Measurements from ENCODE around the gene LRRC45.

LRRC45 gene

DNA sequence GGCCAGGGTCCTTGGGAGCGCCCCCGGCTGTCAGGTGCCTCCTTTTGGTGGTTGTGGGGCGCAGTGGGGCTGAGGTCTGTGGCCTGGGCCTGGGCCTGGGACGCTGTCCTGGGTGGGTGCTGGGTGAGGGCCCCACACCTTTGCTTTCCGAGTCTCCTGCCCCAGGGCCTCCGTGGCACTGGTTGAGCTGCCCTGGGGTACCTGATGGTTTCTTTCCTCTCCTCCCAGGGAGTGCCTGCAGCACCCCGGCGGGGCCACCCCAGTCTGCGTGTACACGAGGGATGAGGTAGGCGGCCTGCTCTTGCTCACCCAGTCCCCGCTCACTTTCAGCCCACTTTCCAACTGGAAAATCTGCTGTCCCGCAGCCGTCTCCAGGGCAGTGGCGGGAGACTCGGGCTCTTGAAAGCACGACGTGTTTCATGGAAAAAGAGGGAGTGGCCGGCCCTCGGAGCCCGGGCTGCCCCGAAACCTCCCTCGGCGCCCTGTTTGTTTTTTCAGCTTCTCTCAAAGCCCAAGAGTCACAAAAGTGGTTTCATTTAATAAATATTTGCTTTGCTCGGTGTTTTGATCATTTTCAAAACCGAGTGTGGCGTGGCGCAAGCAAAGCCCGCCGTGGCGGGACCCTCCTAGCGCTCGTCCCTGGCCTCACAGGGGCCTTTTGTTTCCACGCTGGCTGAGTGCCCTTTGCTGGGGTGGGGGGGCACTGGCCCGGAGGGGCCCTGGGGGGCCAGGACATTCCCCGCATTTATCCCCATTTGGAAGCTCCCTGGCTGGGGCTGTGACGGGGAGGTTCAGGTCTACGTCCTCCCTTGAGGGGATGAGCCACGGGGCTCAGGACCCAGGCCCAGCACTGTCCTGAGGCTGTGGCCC is 28.3 kb upstream of the LRRC45 start:
- Histone ChIP-seq H3K27ac (ENCODE audit: low read depth in 2 of 2, low read length in 2 of 2) (no peak overlapping the region), H3K9me3 (ENCODE audit: control insufficient read depth in 2 of 2, low read length in 2 of 2) (no peaks in the 10 kb centered on the region), H3K9ac (ENCODE audit: low read depth in 1 of 2, low read length in 2 of 2) (no peak overlapping the region), H3K27me3 (ENCODE audit: control insufficient read depth in 2 of 2, insufficient read depth in 2 of 2, low read length in 2 of 2) (no peaks in the 10 kb centered on the region), H3K36me3 (ENCODE audit: control insufficient read depth in 2 of 2, insufficient read depth in 2 of 2, low read length in 2 of 2) (peaks cover 0 to 2% of the 10 kb centered on the region in 2 donors), H3K4me3 (ENCODE audit: low read length in 2 of 2) (no peak overlapping the region), H3K4me1 (ENCODE audit: control insufficient read depth in 2 of 2, insufficient read depth in 2 of 2, low read length in 2 of 2) (peaks cover 18% of the 10 kb centered on the region in 2 donors)

DNA sequence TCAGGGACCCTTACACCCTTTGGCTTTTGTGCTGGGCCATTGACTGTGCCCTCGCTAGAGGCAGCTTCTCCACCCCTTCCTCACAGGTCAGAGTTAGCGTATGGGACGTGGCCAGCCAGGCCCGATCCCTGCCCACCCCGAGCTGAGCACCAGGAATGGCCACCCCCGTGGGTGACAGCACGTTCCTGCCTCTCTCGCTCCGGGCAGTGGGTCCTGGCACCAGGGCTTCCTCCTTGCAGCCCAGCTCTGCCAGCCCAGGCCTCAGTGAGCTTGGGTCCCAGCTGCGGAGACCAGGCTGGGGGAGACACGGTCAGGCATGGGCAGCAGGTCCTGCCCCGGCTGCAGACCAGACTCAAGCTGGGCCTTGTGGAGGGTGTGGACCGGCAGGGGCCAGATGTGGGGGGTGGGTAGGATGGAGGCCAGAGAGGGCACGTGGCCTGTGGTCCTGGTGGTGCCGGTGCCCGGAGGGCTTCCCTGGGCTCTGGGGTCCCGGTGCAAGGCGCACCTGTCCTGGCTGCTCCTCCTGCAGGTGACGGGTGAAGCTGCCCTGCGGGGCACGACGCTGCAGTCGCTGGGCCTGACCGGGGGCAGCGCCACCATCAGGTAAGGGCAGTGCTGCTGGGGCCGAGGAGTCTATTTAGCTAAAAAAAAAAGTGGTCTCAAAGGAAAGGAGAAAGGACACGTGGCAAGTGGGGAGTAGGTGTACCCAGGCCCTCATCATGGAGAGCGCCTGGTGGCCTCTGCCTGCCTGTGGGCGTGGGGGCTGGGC is 27.5 kb upstream of the LRRC45 start:
- Histone ChIP-seq H3K27ac (ENCODE audit: low read depth in 2 of 2, low read length in 2 of 2) (no peak overlapping the region), H3K4me1 (ENCODE audit: control insufficient read depth in 2 of 2, insufficient read depth in 2 of 2, low read length in 2 of 2) (peaks cover 17 to 18% of the 10 kb centered on the region in 2 donors), H3K9ac (ENCODE audit: low read depth in 1 of 2, low read length in 2 of 2) (no peak overlapping the region)

DNA sequence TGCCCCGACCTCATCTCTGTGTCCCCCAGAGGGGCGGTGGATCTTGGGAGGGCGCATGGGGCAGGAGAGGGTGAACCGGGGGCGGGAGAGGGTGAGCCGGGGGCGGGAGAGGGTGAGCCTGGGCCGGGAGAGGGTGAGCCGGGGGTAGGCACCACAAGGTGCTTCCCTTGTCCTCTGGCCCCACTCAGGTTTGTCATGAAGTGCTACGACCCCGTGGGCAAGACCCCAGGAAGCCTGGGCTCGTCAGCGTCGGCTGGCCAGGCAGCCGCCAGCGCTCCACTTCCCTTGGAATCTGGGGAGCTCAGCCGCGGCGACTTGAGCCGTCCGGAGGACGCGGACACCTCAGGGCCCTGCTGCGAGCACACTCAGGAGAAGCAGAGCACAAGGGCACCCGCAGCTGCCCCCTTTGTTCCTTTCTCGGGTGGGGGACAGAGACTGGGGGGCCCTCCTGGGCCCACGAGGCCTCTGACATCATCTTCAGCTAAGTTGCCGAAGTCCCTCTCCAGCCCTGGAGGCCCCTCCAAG is 26.8 kb upstream of the LRRC45 start:
- Histone ChIP-seq H3K36me3 (ENCODE audit: control insufficient read depth in 2 of 2, insufficient read depth in 2 of 2, low read length in 2 of 2) (peaks cover 0 to 2% of the 10 kb centered on the region in 2 donors), H3K4me1 (ENCODE audit: control insufficient read depth in 2 of 2, insufficient read depth in 2 of 2, low read length in 2 of 2) (peaks cover 10 to 13% of the 10 kb centered on the region in 2 donors), H3K4me3 (ENCODE audit: low read length in 2 of 2) (no peak overlapping the region), H3K9ac (ENCODE audit: low read depth in 1 of 2, low read length in 2 of 2) (no peak overlapping the region), H3K9me3 (ENCODE audit: control insufficient read depth in 2 of 2, low read length in 2 of 2) (no peaks in the 10 kb centered on the region), H3K27me3 (ENCODE audit: control insufficient read depth in 2 of 2, insufficient read depth in 2 of 2, low read length in 2 of 2) (no peaks in the 10 kb centered on the region), H3K27ac (ENCODE audit: low read depth in 2 of 2, low read length in 2 of 2) (no peak overlapping the region)

More for the DNA sequence above, 27.5 kb upstream of the LRRC45 start:
- peaks cover 0 to 2% of the 10 kb centered on the region in 2 donors for H3K36me3 ChIP-seq (ENCODE audit: control insufficient read depth in 2 of 2, insufficient read depth in 2 of 2, low read length in 2 of 2)
- H3K4me3 ChIP-seq (ENCODE audit: low read length in 2 of 2), result no peak overlapping the region
- H3K27me3 ChIP-seq (ENCODE audit: control insufficient read depth in 2 of 2, insufficient read depth in 2 of 2, low read length in 2 of 2), result no peaks in the 10 kb centered on the region
- H3K9me3 ChIP-seq (ENCODE audit: control insufficient read depth in 2 of 2, low read length in 2 of 2), result no peaks in the 10 kb centered on the region

DNA sequence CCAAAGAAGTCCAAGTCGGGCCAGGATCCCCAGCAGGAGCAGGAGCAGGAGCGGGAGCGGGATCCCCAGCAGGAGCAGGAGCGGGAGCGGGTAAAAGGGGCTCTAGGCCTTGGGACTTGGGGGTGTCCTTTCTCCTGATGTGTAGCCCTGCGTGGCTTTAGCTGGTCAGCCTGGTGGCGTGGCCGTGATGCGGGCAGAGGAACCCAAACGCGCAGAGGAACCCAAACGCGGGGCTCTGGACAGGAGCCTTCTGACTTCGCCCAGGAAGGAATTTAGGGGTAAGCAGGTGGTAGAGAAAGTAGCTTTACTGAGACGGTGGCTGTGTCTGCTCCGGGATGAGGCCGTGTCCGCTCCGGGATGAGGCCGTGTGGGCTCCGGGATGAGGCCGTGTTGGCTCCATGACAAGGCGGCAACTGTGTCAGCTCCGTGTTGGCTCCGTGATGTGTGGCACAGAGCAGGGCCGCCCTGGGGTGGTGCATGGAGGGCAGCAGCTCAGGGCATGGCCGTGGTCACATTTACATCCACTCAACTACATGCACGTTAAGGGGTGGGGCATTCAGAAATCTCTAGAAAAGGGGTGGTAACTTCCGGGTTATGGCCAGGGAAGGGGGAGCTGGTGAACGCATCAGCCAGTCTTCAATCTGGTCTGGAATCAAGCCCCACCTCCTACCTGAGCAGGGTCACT is 26.2 kb upstream of the LRRC45 start:
- Histone ChIP-seq H3K4me1 (ENCODE audit: control insufficient read depth in 2 of 2, insufficient read depth in 2 of 2, low read length in 2 of 2) (peaks cover 4 to 9% of the 10 kb centered on the region in 2 donors), H3K27ac (ENCODE audit: low read depth in 2 of 2, low read length in 2 of 2) (no peak overlapping the region), H3K9ac (ENCODE audit: low read depth in 1 of 2, low read length in 2 of 2) (no peak overlapping the region), H3K36me3 (ENCODE audit: control insufficient read depth in 2 of 2, insufficient read depth in 2 of 2, low read length in 2 of 2) (peaks cover 0 to 2% of the 10 kb centered on the region in 2 donors), H3K27me3 (ENCODE audit: control insufficient read depth in 2 of 2, insufficient read depth in 2 of 2, low read length in 2 of 2) (no peaks in the 10 kb centered on the region), H3K4me3 (ENCODE audit: low read length in 2 of 2) (no peak overlapping the region), H3K9me3 (ENCODE audit: control insufficient read depth in 2 of 2, low read length in 2 of 2) (no peaks in the 10 kb centered on the region)

DNA sequence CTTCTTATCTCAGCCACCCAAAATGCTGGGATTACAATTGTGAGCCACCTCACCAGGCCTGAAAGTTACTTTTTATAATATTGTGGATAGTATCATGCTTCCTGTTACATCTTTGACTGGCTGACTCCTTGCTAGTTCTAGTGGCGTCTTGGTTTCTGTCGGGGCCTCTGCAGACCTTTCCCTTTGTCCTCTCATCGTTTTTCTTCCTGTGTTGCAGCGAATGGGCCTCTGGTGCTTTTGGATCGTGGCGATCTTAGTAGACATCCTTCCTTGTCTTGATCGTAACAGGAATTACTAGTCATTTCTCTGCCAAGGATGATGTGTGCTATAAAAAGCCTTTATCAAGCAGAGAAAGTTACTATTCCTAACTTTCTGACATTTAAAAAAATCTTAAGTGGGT is 24.9 kb upstream of the LRRC45 start:
- no peak overlapping the region for H3K27ac ChIP-seq (ENCODE audit: low read depth in 2 of 2, low read length in 2 of 2)
- H3K9ac ChIP-seq (ENCODE audit: low read depth in 1 of 2, low read length in 2 of 2), result no peak overlapping the region
- peaks cover 0 to 2% of the 10 kb centered on the region in 2 donors for H3K36me3 ChIP-seq (ENCODE audit: control insufficient read depth in 2 of 2, insufficient read depth in 2 of 2, low read length in 2 of 2)
- H3K4me1 ChIP-seq (ENCODE audit: control insufficient read depth in 2 of 2, insufficient read depth in 2 of 2, low read length in 2 of 2), result no peaks in the 10 kb centered on the region
- H3K4me3 ChIP-seq (ENCODE audit: low read length in 2 of 2), result no peak overlapping the region
- no peaks in the 10 kb centered on the region for H3K27me3 ChIP-seq (ENCODE audit: control insufficient read depth in 2 of 2, insufficient read depth in 2 of 2, low read length in 2 of 2)
- H3K9me3 ChIP-seq (ENCODE audit: control insufficient read depth in 2 of 2, low read length in 2 of 2), result no peaks in the 10 kb centered on the region

DNA sequence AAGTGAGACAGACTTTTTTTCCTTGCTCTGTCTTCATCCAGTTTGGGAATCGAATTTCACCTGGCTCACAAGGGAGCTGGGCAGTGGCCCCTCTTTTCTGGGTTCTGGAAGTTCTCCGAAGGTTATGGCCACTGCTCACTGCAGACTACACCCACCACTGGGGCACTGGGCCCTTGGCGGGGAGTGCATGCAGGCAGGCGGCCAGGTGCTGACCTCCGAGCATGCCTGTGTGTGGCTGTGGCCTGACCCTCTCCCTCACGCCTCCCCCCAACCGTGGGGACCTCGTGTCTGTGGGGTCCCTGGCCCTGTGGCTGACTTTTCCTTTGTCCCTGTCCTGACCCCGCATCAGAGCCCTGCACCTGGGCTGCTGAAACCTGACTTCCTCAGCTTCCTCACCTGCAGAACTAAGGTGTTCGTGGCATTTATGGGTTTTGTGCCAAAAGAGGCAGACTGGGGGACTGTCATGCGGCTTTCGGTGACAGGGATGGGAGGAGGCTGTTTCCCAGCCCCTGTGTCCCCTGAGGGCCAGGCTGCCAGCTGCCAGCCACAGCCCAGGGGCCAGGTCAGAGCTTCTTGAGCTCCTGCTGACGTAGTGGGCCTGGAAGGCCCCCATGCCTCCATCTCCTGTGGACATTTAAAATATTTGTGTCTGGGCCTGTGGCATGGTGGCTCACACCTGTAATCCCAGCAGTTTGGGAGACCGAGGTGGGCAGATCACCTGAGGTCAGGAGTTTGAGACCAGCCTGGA is 24.2 kb upstream of the LRRC45 start:
- Histone ChIP-seq H3K36me3 (ENCODE audit: control insufficient read depth in 2 of 2, insufficient read depth in 2 of 2, low read length in 2 of 2) (peaks cover 0 to 2% of the 10 kb centered on the region in 2 donors), H3K27me3 (ENCODE audit: control insufficient read depth in 2 of 2, insufficient read depth in 2 of 2, low read length in 2 of 2) (no peaks in the 10 kb centered on the region), H3K9me3 (ENCODE audit: control insufficient read depth in 2 of 2, low read length in 2 of 2) (no peaks in the 10 kb centered on the region), H3K9ac (ENCODE audit: low read depth in 1 of 2, low read length in 2 of 2) (no peak overlapping the region), H3K4me3 (ENCODE audit: low read length in 2 of 2) (no peak overlapping the region), H3K27ac (ENCODE audit: low read depth in 2 of 2, low read length in 2 of 2) (no peak overlapping the region), H3K4me1 (ENCODE audit: control insufficient read depth in 2 of 2, insufficient read depth in 2 of 2, low read length in 2 of 2) (no peaks in the 10 kb centered on the region)

DNA sequence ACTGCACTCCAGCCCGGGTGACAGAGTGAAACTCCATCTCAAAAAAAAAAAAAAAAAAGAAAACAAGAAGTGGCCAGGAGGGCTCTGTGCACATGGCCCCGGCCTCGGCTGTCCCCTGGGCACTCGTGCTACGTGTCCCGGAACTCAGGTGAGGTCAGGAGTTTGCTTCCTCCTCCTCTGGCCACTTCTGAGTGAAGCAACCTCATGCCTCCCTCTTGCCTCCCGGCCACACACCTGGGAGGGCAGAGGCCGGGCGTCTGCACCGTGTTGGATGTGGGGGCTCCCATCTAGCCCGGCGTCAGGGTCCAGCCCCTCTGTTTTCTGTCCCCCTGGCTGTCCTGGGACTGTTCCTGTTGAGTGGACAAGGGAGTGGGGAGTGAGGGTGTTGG is 23.5 kb upstream of the LRRC45 start:
- Histone ChIP-seq H3K27ac (ENCODE audit: low read depth in 2 of 2, low read length in 2 of 2) (no peak overlapping the region), H3K4me3 (ENCODE audit: low read length in 2 of 2) (no peak overlapping the region), H3K9ac (ENCODE audit: low read depth in 1 of 2, low read length in 2 of 2) (no peak overlapping the region), H3K9me3 (ENCODE audit: control insufficient read depth in 2 of 2, low read length in 2 of 2) (no peaks in the 10 kb centered on the region), H3K27me3 (ENCODE audit: control insufficient read depth in 2 of 2, insufficient read depth in 2 of 2, low read length in 2 of 2) (no peaks in the 10 kb centered on the region), H3K4me1 (ENCODE audit: control insufficient read depth in 2 of 2, insufficient read depth in 2 of 2, low read length in 2 of 2) (no peaks in the 10 kb centered on the region), H3K36me3 (ENCODE audit: control insufficient read depth in 2 of 2, insufficient read depth in 2 of 2, low read length in 2 of 2) (peaks cover 0 to 2% of the 10 kb centered on the region in 2 donors)

DNA sequence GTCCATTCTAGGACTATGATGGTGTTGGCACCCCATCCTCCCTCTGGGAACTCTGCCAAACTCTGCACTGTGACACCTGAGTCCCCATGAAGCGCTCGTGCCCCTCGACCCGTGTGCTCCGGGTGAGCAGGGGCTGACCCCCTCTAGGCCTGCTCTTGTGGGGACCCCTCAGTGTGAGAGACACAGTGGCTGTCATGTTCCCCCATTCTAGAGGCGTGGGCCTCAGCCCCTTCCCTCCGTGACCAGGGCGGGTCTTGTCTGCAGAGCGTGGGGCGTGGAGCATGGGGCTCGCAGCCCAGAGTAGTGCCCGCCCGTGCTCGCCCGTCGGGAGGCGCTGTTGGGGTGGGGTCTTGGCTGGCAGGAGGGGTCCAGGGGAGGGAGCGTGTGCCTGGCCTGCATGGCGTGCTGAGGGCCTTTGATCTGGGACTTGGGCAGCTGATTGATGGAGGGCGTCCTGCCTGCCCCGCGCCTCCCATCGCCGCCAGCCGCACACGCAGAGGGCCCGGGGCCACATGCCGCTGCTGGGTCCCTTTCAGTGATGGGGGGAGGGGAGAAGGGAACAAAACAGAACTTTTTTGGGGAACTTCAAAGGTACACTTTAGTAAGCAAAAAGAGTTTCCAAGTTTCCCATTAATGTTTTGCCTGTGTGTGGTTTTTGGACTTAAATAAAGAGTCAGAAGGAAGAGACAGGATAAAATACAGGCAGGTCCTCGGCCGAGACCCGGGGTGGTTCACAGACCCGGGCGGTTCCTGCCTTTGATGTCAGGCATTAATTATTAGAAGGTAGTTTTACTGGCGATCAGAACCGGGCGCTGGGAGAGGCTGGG is 22.9 kb upstream of the LRRC45 start:
- H3K27ac ChIP-seq (ENCODE audit: low read depth in 2 of 2, low read length in 2 of 2), result no peak overlapping the region
- H3K4me1 ChIP-seq (ENCODE audit: control insufficient read depth in 2 of 2, insufficient read depth in 2 of 2, low read length in 2 of 2), result no peaks in the 10 kb centered on the region
- no peak overlapping the region for H3K9ac ChIP-seq (ENCODE audit: low read depth in 1 of 2, low read length in 2 of 2)
- H3K36me3 ChIP-seq (ENCODE audit: control insufficient read depth in 2 of 2, insufficient read depth in 2 of 2, low read length in 2 of 2), result peaks cover 0 to 2% of the 10 kb centered on the region in 2 donors
- no peaks in the 10 kb centered on the region for H3K9me3 ChIP-seq (ENCODE audit: control insufficient read depth in 2 of 2, low read length in 2 of 2)
- H3K4me3 ChIP-seq (ENCODE audit: low read length in 2 of 2), result no peak overlapping the region
- H3K27me3 ChIP-seq (ENCODE audit: control insufficient read depth in 2 of 2, insufficient read depth in 2 of 2, low read length in 2 of 2), result no peaks in the 10 kb centered on the region
